Measurements from ENCODE around the gene ZFR2.
"Not testable (repeated sequence)": the region's sequence is repeated elsewhere in the genome, so short reads cannot be mapped to it uniquely, and the experiment has no call there.

ZFR2 gene

DNA sequence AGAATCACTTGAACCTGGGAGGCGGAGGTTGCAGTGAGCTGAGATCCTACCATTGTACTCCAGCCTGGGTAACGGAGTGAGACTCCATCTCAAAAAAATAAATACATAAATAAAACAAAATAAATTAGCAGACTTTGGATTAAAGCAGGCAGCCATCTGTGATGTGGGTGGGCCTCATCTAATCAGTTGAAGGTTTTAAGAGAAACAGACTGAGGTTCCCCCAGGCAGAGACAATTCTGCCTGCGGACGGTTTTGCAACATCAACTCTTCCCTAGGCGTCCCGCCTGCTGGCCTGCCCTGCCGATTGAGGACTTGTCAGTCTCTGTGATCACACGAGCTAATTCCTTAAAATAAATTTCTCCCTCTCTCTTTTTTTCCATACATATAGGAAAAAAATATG lies 35.4 kb upstream of the ZFR2 start:
- in situ Hi-C loops (cut with MboI; ENCODE audit: low sequenced_read_pairs, unreplicated experiment), result no loop called here
- no peak for DNase-seq (ENCODE audit: low spot score)
- TF ChIP-seq CTCF (IDR thresholded peaks at IDR 0.05; ENCODE audit: borderline replicate concordance, control extremely low read depth, extremely low read depth, insufficient read depth, missing control alignments), result no peak

DNA sequence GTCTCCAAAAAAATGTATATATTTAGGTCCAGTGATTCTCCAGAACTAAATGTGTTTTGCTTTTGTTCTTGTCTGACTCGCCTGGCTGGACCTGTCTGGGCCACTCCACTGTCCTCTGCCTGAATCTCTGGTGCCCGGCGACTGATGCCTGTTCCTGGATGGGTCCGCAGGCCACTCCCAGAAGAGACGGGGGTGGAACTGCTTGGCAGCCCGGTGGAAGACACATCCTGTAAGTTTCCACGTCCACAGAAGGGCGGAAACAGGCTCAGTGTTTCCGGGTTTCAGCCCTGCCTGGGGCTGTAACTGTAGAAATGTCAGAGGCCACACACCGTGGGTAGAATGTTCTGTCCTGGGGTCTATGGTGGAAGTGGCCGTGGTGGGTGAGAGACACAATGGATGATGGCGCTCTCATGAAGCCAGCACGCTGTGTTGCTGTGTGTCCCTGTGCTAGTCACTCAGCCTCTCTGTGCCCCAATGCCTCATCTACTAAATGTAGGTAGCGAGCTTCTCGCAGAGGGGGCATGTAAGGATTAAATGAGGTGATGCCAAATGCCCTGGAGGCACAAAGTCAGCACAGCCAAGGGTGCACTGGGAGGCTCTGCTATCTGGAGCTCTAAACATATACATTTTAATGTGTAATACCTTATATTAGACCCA lies 33.6 kb upstream of the ZFR2 start:
- in situ Hi-C loops (cut with MboI; ENCODE audit: low sequenced_read_pairs, unreplicated experiment), result no loop called here
- no peak for DNase-seq (ENCODE audit: low spot score)
- no peak for TF ChIP-seq CTCF (IDR thresholded peaks at IDR 0.05; ENCODE audit: borderline replicate concordance, control extremely low read depth, extremely low read depth, insufficient read depth, missing control alignments)

DNA sequence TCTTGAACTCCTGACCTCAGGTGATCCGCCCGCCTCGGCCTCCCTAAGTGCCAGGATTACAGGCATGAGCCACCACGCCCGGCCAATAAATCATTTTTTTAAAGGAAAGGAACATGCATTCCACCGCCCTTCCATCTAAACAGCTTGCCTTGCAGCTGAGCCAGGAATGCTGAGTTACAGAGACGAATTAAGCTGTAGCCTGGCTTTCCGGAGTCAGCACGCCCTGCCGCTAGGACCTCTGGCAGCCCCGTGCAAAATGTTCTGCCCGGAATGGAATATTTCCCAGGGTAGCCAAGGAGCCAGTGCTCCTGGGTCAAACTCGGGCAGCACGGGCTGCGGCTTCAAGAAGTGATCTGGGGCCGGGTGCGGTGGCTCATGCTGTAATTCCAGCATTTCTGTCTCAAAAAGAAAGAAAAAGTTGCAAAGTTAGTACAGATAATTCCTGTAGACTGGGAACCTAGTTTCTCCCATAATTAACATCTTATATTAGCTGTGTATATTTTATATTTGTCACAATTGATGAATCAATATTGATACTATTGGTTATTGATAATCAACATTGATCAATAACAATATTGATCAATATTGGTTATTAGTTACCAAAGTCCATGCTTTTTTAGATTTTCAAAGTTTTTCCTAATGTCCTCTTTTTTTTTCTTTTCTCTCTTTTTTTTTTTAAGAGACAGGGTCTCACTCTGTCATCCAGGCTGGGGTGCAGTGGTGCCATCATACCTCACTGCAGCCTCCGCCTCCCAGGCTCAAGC lies 30.9 kb upstream of the ZFR2 start:
- no peak for DNase-seq (ENCODE audit: low spot score)
- in situ Hi-C loops (cut with MboI; ENCODE audit: low sequenced_read_pairs, unreplicated experiment), result no loop called here
- TF ChIP-seq CTCF (IDR thresholded peaks at IDR 0.05; ENCODE audit: borderline replicate concordance, control extremely low read depth, extremely low read depth, insufficient read depth, missing control alignments), result no peak

GRCh38 chr19:3898426-3898825 lies 29.6 kb upstream of the ZFR2 start:
- TF ChIP-seq CTCF (IDR thresholded peaks at IDR 0.05; ENCODE audit: borderline replicate concordance, control extremely low read depth, extremely low read depth, insufficient read depth, missing control alignments), result no peak
- DNase-seq (ENCODE audit: low spot score), result no peak
- in situ Hi-C loops (cut with MboI; ENCODE audit: low sequenced_read_pairs, unreplicated experiment), result no loop called here

- TF ChIP-seq CTCF (IDR thresholded peaks at IDR 0.05; ENCODE audit: borderline replicate concordance, control extremely low read depth, extremely low read depth, insufficient read depth, missing control alignments), result no peak
- no peak for DNase-seq (ENCODE audit: low spot score)
- in situ Hi-C loops (cut with MboI; ENCODE audit: low sequenced_read_pairs, unreplicated experiment), result no loop called here
These were observed 29.1 kb upstream of the ZFR2 start for GRCh38 chr19:3897936-3898335.

- TF ChIP-seq CTCF (IDR thresholded peaks at IDR 0.05; ENCODE audit: borderline replicate concordance, control extremely low read depth, extremely low read depth, insufficient read depth, missing control alignments), result no peak
- DNase-seq (ENCODE audit: low spot score), result no peak
- in situ Hi-C loops (cut with MboI; ENCODE audit: low sequenced_read_pairs, unreplicated experiment), result no loop called here
These were observed 26.9 kb upstream of the ZFR2 start for GRCh38 chr19:3895788-3896187.

- DNase-seq (ENCODE audit: low spot score); in situ Hi-C loops (cut with MboI; ENCODE audit: low sequenced_read_pairs, unreplicated experiment): not testable (repeated sequence)
These were observed 26.1 kb upstream of the ZFR2 start for GRCh38 chr19:3894959-3895358.
